Measurements from ENCODE around the gene TMX4. TPM values are rescaled to one million over a fixed set of nuclear protein-coding genes. Genes with fewer than 3 reads are reported as not detected.
A peak's percentile ranks its signal among the peaks of the same experiment; 100 is the strongest.

Gene TMX4
- total RNA-seq, 1 experiment from 2014 or later: 11.7 TPM

GRCh38 chr20:7989379-7989778 lies 30.2 kb downstream of the TMX4 start:
- no CpG with 5 or more reads among the region's 1 CpG for WGBS (ENCODE audit: extremely low coverage, insufficient read length, low lambda C conversion rate)
- no peaks in the 10 kb centered on the region for H3K79me1 ChIP-seq (ENCODE audit: insufficient read depth, low read depth, low read length, poor library complexity, severe bottlenecking)
- H3K9ac ChIP-seq (ENCODE audit: extremely low read depth, insufficient read length, low read length): no peak overlapping the region
- no peak overlapping the region for H3K56ac ChIP-seq (ENCODE audit: insufficient read length, low read depth, low read length)
- Mint-ChIP-seq H3K36me3 (ENCODE audit: insufficient read depth in 1 of 3, low read depth in 3 of 3) (peaks cover 8 to 12% (median 9%) of the 10 kb centered on the region in 3 experiments), H3K4me1 (peaks cover 5% of the 10 kb centered on the region in 2 experiments), H3K27me3 (ENCODE audit: low read depth) (no peaks in the 10 kb centered on the region), H3K27ac (no peak overlapping the region), H3K9me3 (peaks cover 3 to 8% of the 10 kb centered on the region in 2 experiments), H3K4me3 (no peak overlapping the region)
- no peak overlapping the region for H3T11ph ChIP-seq (ENCODE audit: low read length)
- H2BK15ac ChIP-seq (ENCODE audit: low read depth, low read length): no peak overlapping the region
- no peak for DNase-seq
- no peaks in the 10 kb centered on the region for H3K9me3 ChIP-seq (ENCODE audit: control insufficient read depth, low read depth, low read length)
- H2AFZ ChIP-seq (ENCODE audit: low read length): no peak overlapping the region
- H3K23me2 ChIP-seq (ENCODE audit: insufficient read length, low read depth, low read length, poor library complexity, severe bottlenecking): no peaks in the 10 kb centered on the region
- H3K27me3 ChIP-seq (ENCODE audit: insufficient read depth, low read length): no peaks in the 10 kb centered on the region
- no peak overlapping the region for H4K91ac ChIP-seq (ENCODE audit: insufficient read length, low read depth, low read length)
- no peaks in the 10 kb centered on the region for H3K79me2 ChIP-seq (ENCODE audit: insufficient read depth, low read length)
- H3K23ac ChIP-seq (ENCODE audit: insufficient read length, low read depth, low read length): no peak overlapping the region
- no peaks in the 10 kb centered on the region for H4K20me1 ChIP-seq (ENCODE audit: control insufficient read depth, insufficient read depth, insufficient read length)
- no peak overlapping the region for H2AK5ac ChIP-seq (ENCODE audit: insufficient read length, low read length)
- H3K18ac ChIP-seq (ENCODE audit: insufficient read length, low read depth, low read length): no peak overlapping the region
- H2BK5ac ChIP-seq (ENCODE audit: insufficient read length, low read length): no peak overlapping the region
- H3K4me2 ChIP-seq (ENCODE audit: insufficient read depth, insufficient read length, low read length): no peak overlapping the region
- H3K4ac ChIP-seq (ENCODE audit: low read depth, low read length): no peak overlapping the region
- H3K27ac ChIP-seq (ENCODE audit: insufficient read length, low read depth, low read length): no peak overlapping the region
- H2BK12ac ChIP-seq (ENCODE audit: insufficient read length, low read depth, low read length): no peak overlapping the region
- no peak overlapping the region for H4K5ac ChIP-seq (ENCODE audit: insufficient read length, low read depth, low read length)
- H4K8ac ChIP-seq (replicated peaks; ENCODE audit: insufficient read length, low read depth, low read length): no peak overlapping the region
- TF ChIP-seq, protein P1, sequence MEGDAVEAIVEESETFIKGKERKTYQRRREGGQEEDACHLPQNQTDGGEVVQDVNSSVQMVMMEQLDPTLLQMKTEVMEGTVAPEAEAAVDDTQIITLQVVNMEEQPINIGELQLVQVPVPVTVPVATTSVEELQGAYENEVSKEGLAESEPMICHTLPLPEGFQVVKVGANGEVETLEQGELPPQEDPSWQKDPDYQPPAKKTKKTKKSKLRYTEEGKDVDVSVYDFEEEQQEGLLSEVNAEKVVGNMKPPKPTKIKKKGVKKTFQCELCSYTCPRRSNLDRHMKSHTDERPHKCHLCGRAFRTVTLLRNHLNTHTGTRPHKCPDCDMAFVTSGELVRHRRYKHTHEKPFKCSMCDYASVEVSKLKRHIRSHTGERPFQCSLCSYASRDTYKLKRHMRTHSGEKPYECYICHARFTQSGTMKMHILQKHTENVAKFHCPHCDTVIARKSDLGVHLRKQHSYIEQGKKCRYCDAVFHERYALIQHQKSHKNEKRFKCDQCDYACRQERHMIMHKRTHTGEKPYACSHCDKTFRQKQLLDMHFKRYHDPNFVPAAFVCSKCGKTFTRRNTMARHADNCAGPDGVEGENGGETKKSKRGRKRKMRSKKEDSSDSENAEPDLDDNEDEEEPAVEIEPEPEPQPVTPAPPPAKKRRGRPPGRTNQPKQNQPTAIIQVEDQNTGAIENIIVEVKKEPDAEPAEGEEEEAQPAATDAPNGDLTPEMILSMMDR (conservative IDR thresholded peaks at IDR 0.05): peak; percentile 42; the same call in 2 of the 3 replicates
- no peaks in the 10 kb centered on the region for H3K4me1 ChIP-seq (ENCODE audit: insufficient read depth, low read length)
- H3K14ac ChIP-seq (ENCODE audit: insufficient read depth, low read length): no peak overlapping the region
- H2BK120ac ChIP-seq (ENCODE audit: low read depth, low read length, poor library complexity, severe bottlenecking): no peak overlapping the region
- H2BK20ac ChIP-seq (ENCODE audit: low read depth, low read length, poor library complexity, severe bottlenecking): no peak overlapping the region
